B cell (primary cell): ENCODE data around the gene EDNRA. TPM values are rescaled to one million over a fixed set of nuclear protein-coding genes. Genes with fewer than 3 reads are reported as not detected.

ENCODE experiments used
- ATAC-seq: fragments of 200-7000 bp; cut with Tn5 transposase; one replicate; pipeline ENCODE4 v1.10.0; 2021; ENCODE audit warnings: low read depth, mild to moderate bottlenecking, moderate number of reproducible peaks, moderate library complexity
- CTCF ChIA-PET: fragments of 350-600 bp; sonication (Branson Sonifier 250); formaldehyde crosslinking; loops from one replicate; lab custom pipeline; 2021; ENCODE audit warnings: antibody characterized with exemption, inconsistent platforms; lab: Charles Lee
- POLR2A ChIA-PET: fragments of 350-600 bp; sonication (Branson Sonifier 250); formaldehyde crosslinking; loops from one replicate; lab custom pipeline; 2021; ENCODE audit warnings: antibody characterized with exemption; lab: Charles Lee
- DNase-seq: peaks from one replicate; pipeline ENCODE4 v3.0.0; 2013
- H2AFZ ChIP-seq: 2 replicates; pipeline ENCODE4 v1.6.1; 2012; ENCODE audit warnings: mild to moderate bottlenecking, low read depth, low read length; ENCODE audit not compliant: insufficient read depth, poor library complexity, severe bottlenecking
- H3K27ac ChIP-seq, 2 donors: 1 replicate in 1 of 2; 2 replicates in 1 of 2; pipeline ENCODE4 v1.5.1; 2012 to 2013; ENCODE audit warnings: low read length in 2 of 2, mild to moderate bottlenecking in 2 of 2, moderate library complexity in 1 of 2
- H3K27me3 ChIP-seq, 4 experiments: fragments of 200-600 bp in 1 of 4; sonication (generic) in 1 of 4; replicated peaks in 1 of 4; 1 replicate in 2 of 4; 2 replicates in 2 of 4; pipeline versions ENCODE4 v1.6.1 to v1.7.0; 2013 to 2016; ENCODE audit warnings: low read length in 3 of 4, mild to moderate bottlenecking in 2 of 4, mixed read lengths in 1 of 4, moderate library complexity in 1 of 4; ENCODE audit not compliant: insufficient read depth in 4 of 4, control insufficient read depth in 3 of 4; ENCODE audit errors: control extremely low read depth in 1 of 4
- H3K36me3 ChIP-seq, 2 experiments: replicated peaks in 1 of 2; 1 replicate in 1 of 2; 2 replicates in 1 of 2; pipeline versions ENCODE4 v1.6.1 to v1.7.1; 2013; ENCODE audit warnings: low read length in 1 of 2; ENCODE audit not compliant: insufficient read depth in 2 of 2, control insufficient read depth in 1 of 2; ENCODE audit errors: control extremely low read depth in 1 of 2, extremely low read depth in 1 of 2
- H3K4me1 ChIP-seq, 2 donors: fragments of 200-600 bp in 1 of 2; sonication (generic) in 1 of 2; 1 replicate in 1 of 2; 2 replicates in 1 of 2; pipeline versions ENCODE4 v1.5.1 to v1.6.1; 2013 to 2017; ENCODE audit warnings: low read length in 2 of 2; ENCODE audit not compliant: control insufficient read depth in 2 of 2, insufficient read depth in 2 of 2
- H3K4me2 ChIP-seq: replicated peaks from 2 replicates; pipeline ENCODE3; 2012; ENCODE audit warnings: mild to moderate bottlenecking, low read depth, low read length; ENCODE audit not compliant: poor library complexity, severe bottlenecking
- H3K4me3 ChIP-seq, 5 experiments: fragments of 200-600 bp in 1 of 5; sonication (generic) in 1 of 5; 1 replicate in 3 of 5; 2 replicates in 2 of 5; pipeline versions ENCODE4 v1.5.1 to v1.7.0; 2011 to 2016; ENCODE audit warnings: low read length in 4 of 5, mild to moderate bottlenecking in 4 of 5, low read depth in 2 of 5, control low read depth in 1 of 5, moderate library complexity in 1 of 5; ENCODE audit not compliant: insufficient read depth in 1 of 5; ENCODE audit errors: control extremely low read depth in 1 of 5, extremely low read depth in 1 of 5
- H3K79me2 ChIP-seq: fragments of 200-600 bp; sonication (generic); one replicate; pipeline ENCODE4 v1.6.0; 2016; ENCODE audit warnings: low read length; ENCODE audit not compliant: control insufficient read depth, insufficient read depth
- H3K9ac ChIP-seq: fragments of 200-600 bp; sonication (generic); 2 replicates; pipeline ENCODE4 v1.6.1; 2017; ENCODE audit warnings: mild to moderate bottlenecking, low read length, moderate library complexity
- H3K9me3 ChIP-seq, 3 donors: one replicate each; pipeline versions ENCODE4 v1.6.1 to v1.7.1; 2013; ENCODE audit warnings: low read length in 2 of 3; ENCODE audit not compliant: control insufficient read depth in 2 of 3, insufficient read depth in 1 of 3; ENCODE audit errors: control extremely low read depth in 1 of 3
- H4K20me1 ChIP-seq: 2 replicates; pipeline ENCODE4 v1.6.0; 2012; ENCODE audit warnings: mild to moderate bottlenecking, low read length; ENCODE audit not compliant: insufficient read depth, control insufficient read depth, poor library complexity, severe bottlenecking
- H3K27ac Mint-ChIP-seq: one replicate; pipeline ENCODE4 v1.8.0; 2021; ENCODE audit warnings: mixed read lengths
- H3K27me3 Mint-ChIP-seq: one replicate; pipeline ENCODE4 v1.8.0; 2021; ENCODE audit warnings: mixed read lengths
- H3K4me1 Mint-ChIP-seq: one replicate; pipeline ENCODE4 v1.8.0; 2021; ENCODE audit warnings: mixed read lengths
- H3K4me3 Mint-ChIP-seq: one replicate; pipeline ENCODE4 v1.8.0; 2021; ENCODE audit warnings: mixed read lengths
- H3K9me3 Mint-ChIP-seq: one replicate; pipeline ENCODE4 v1.8.0; 2022; ENCODE audit warnings: mixed read lengths; ENCODE audit not compliant: insufficient read depth
- EZH2 ChIP-seq: IDR thresholded peaks from 2 replicates; pipeline ENCODE4 v1.6.1; 2012; ENCODE audit warnings: borderline replicate concordance, low read depth, mild to moderate bottlenecking, moderate library complexity, low read length; ENCODE audit not compliant: insufficient read depth, poor library complexity, severe bottlenecking
- WGBS: methylation state at CpG from one replicate; pipeline ENCODE4 v1.1.5; 2013; ENCODE audit warnings: missing lambda C conversion rate; ENCODE audit not compliant: insufficient coverage; 5-methylcytosine and 5-hydroxymethylcytosine counted together
- intact Hi-C: fragments of 100-400 bp; cut with micrococcal nuclease; formaldehyde crosslinking; loops from one replicate; pipeline ENCODE4 v1.10.0; 2022
- polyA plus RNA-seq: library from polyadenylated mRNA; depleted of rRNA; stranded (reverse); fragments of >200 nt; gene quantifications from 2 replicates; pipeline ENCODE4 v1.2.3, GENCODE V29; 2012
- total RNA-seq, 2 donors: library from RNA; stranded (reverse); fragments of 120-200 nt in 1 of 2; gene quantifications; 1 replicate in 1 of 2; 2 replicates in 1 of 2; pipeline versions ENCODE4 v1.2.3 to v1.2.4, GENCODE V29; 2013 to 2022
- TF ChIP-seq, protein P1 (sequence below): fragments of 200-600 bp; IDR thresholded peaks from one replicate; pipeline ENCODE4 v1.8.0; 2022; ENCODE audit warnings: antibody characterized with exemption, mild to moderate bottlenecking

Gene EDNRA
- total and polyA plus RNA-seq, 2 donors (not counting 1 experiment from before 2014, with no cell fraction given): not detected

DNA sequence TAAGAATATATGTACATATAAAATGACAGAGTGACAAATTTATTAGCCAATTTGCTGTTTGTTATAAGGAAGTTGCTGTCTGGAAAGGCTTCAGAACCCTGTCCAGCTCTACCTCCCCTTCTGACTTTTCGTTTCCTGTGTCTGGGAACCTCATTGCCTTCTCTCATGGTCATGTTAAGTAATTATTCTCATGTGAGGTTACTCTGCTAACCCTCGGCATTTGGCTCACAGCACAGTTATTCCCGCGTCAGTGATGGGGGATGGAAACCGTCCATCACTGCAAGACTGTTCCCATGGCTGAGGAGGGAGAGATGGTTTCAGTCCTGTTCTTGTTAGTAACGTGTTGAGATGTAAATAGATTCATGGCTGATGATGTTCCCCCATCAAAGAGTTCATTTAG is 11.9 kb downstream of the EDNRA start:
- WGBS: 83% methylated on average over 2 of the region's 6 CpGs
- ATAC-seq: no peak
- CTCF ChIA-PET: no interaction called here
- Mint-ChIP-seq H3K27me3 (peaks cover 3% of the 10 kb centered on the region), H3K27ac (no peak overlapping the region), H3K4me1 (no peaks in the 10 kb centered on the region), H3K4me3 (no peak overlapping the region), H3K9me3 (peaks cover 4% of the 10 kb centered on the region)
- POLR2A ChIA-PET: no interaction called here
- Histone ChIP-seq H3K4me3 (no peak overlapping the region), H3K4me2 (no peak overlapping the region), H3K27ac (no peak overlapping the region), H3K79me2 (no peaks in the 10 kb centered on the region), H3K9ac (no peak overlapping the region), H3K36me3 (no peaks in the 10 kb centered on the region), H3K27me3 (peaks cover 0 to 4% (median 0%) of the 10 kb centered on the region in 4 experiments), H3K4me1 (no peaks in the 10 kb centered on the region), H3K9me3 (no peaks in the 10 kb centered on the region), H4K20me1 (no peaks in the 10 kb centered on the region), H2AFZ (no peak overlapping the region)
- DNase-seq: no peak
- TF ChIP-seq, protein P1, sequence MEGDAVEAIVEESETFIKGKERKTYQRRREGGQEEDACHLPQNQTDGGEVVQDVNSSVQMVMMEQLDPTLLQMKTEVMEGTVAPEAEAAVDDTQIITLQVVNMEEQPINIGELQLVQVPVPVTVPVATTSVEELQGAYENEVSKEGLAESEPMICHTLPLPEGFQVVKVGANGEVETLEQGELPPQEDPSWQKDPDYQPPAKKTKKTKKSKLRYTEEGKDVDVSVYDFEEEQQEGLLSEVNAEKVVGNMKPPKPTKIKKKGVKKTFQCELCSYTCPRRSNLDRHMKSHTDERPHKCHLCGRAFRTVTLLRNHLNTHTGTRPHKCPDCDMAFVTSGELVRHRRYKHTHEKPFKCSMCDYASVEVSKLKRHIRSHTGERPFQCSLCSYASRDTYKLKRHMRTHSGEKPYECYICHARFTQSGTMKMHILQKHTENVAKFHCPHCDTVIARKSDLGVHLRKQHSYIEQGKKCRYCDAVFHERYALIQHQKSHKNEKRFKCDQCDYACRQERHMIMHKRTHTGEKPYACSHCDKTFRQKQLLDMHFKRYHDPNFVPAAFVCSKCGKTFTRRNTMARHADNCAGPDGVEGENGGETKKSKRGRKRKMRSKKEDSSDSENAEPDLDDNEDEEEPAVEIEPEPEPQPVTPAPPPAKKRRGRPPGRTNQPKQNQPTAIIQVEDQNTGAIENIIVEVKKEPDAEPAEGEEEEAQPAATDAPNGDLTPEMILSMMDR: no peak
- TF ChIP-seq EZH2: no peak
- intact Hi-C loops: no loop called here

DNA sequence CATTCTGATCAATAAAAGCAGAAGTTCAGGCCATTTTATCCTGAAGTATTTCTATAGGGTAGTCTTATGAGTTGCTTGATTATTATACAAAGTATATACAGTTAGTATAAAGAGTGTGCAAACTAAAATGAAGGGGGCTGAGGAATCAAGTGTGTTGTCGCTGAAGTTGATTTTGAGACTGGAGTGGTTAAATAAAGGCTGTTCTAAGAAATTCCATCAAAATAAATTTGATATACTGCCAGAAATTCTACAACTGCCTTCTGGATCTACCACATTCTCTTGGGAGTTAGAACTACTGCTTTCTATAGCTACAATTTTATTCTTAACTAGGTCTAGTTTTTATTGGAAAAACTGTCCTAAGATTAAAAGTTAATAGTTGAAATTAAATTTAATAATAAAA is 12.4 kb downstream of the EDNRA start:
- H2AFZ ChIP-seq: no peak overlapping the region
- H3K4me3 Mint-ChIP-seq: no peak overlapping the region
- intact Hi-C loops: no loop called here

More for the DNA sequence above, 12.4 kb downstream of the EDNRA start:
- Histone ChIP-seq H3K4me1 (no peaks in the 10 kb centered on the region), H3K79me2 (no peaks in the 10 kb centered on the region), H3K4me3 (no peak overlapping the region), H3K9ac (no peak overlapping the region), H3K27ac (no peak overlapping the region), H3K36me3 (no peaks in the 10 kb centered on the region), H3K4me2 (no peak overlapping the region), H3K9me3 (no peaks in the 10 kb centered on the region), H4K20me1 (no peaks in the 10 kb centered on the region), H3K27me3 (peaks cover 0 to 4% (median 0%) of the 10 kb centered on the region in 4 experiments)
- Mint-ChIP-seq H3K27ac (no peak overlapping the region), H3K9me3 (peaks cover 4% of the 10 kb centered on the region), H3K4me1 (no peaks in the 10 kb centered on the region), H3K27me3 (peaks cover 3% of the 10 kb centered on the region)
- ATAC-seq (no peak), DNase-seq (no peak)
- WGBS: no CpG with 5 or more reads among the region's 1 CpG
- POLR2A ChIA-PET: no interaction called here
- CTCF ChIA-PET: no interaction called here
- TF ChIP-seq, protein P1: no peak
- no peak for TF ChIP-seq EZH2
